SK-N-SH treated with all-trans-retinoic acid at 6 μM for 48 hours (cell line): Measurements from ENCODE around the gene TMED10.

Source experiments
- ATAC-seq: fragments of 200-7000 bp; cut with Tn5 transposase; 3 replicates; pipeline ENCODE4 v1.9.1; 2020; ENCODE audit warnings: mild to moderate bottlenecking, moderate library complexity
- ARNTL ChIP-seq: fragments of 450-650 bp; formaldehyde crosslinking; IDR thresholded peaks from 2 replicates; pipeline ENCODE4 v1.5.0; 2020; ENCODE audit warnings: low read depth, mild to moderate bottlenecking, moderate library complexity, borderline replicate concordance
- BACH2 ChIP-seq: fragments of 250-450 bp; sonication (Bioruptor Pico); IDR thresholded peaks from 2 replicates; pipeline ENCODE4 v1.9.0; 2021; ENCODE audit warnings: mild to moderate bottlenecking, borderline replicate concordance
- CSDC2 ChIP-seq: fragments of 250-450 bp; sonication (Bioruptor Pico); IDR thresholded peaks from 2 replicates; pipeline ENCODE4 v1.5.0; 2020; ENCODE audit warnings: mild to moderate bottlenecking, moderate library complexity
- ESRRG ChIP-seq: fragments of 250-450 bp; sonication (Bioruptor Pico); IDR thresholded peaks from 2 replicates; pipeline ENCODE4 v1.6.1; 2021; ENCODE audit warnings: mild to moderate bottlenecking
- GLIS3 ChIP-seq: fragments of 250-450 bp; sonication (Bioruptor Pico); IDR thresholded peaks from 2 replicates; pipeline ENCODE4 v1.5.0; 2020; ENCODE audit warnings: mild to moderate bottlenecking, moderate library complexity
- ISL1 ChIP-seq: fragments of 250-450 bp; sonication (Bioruptor Pico); IDR thresholded peaks from 2 replicates; pipeline ENCODE4 v2.1.2; 2022; ENCODE audit warnings: mild to moderate bottlenecking, moderate library complexity
- OSR1 ChIP-seq: fragments of 250-450 bp; sonication (Bioruptor Pico); IDR thresholded peaks from 2 replicates; pipeline ENCODE4 v1.8.0; 2022; ENCODE audit warnings: moderate library complexity, mild to moderate bottlenecking, inconsistent platforms
- PPARA ChIP-seq: fragments of 250-450 bp; sonication (Bioruptor Pico); IDR thresholded peaks from 2 replicates; pipeline ENCODE4 v1.5.0; 2020; ENCODE audit warnings: mild to moderate bottlenecking, borderline replicate concordance
- SNAI2 ChIP-seq: fragments of 250-450 bp; sonication (Bioruptor Pico); IDR thresholded peaks from 2 replicates; pipeline ENCODE4 v1.5.0; 2020; ENCODE audit warnings: mild to moderate bottlenecking, moderate library complexity
- ZC3H10 ChIP-seq: fragments of 250-450 bp; sonication (Bioruptor Pico); IDR thresholded peaks from 2 replicates; pipeline ENCODE4 v1.5.1; 2021; ENCODE audit warnings: mild to moderate bottlenecking, moderate library complexity
- ZFP3 ChIP-seq: fragments of 250-450 bp; sonication (Bioruptor Pico); IDR thresholded peaks from 2 replicates; pipeline ENCODE4 v1.5.0; 2020; ENCODE audit warnings: mild to moderate bottlenecking, moderate library complexity
- ZFP30 ChIP-seq: fragments of 450-650 bp; formaldehyde crosslinking; IDR thresholded peaks from 2 replicates; pipeline ENCODE4 v1.5.0; 2022; ENCODE audit warnings: mild to moderate bottlenecking, moderate library complexity
- ZNF565 ChIP-seq: fragments of 450-650 bp; formaldehyde crosslinking; conservative IDR thresholded peaks from 2 replicates; pipeline ENCODE4 v1.5.0; 2020; ENCODE audit warnings: low read depth, mild to moderate bottlenecking, moderate library complexity
- ZNF70 ChIP-seq: fragments of 450-650 bp; formaldehyde crosslinking; IDR thresholded peaks from 2 replicates; pipeline ENCODE4 v1.5.0; 2020; ENCODE audit warnings: mild to moderate bottlenecking, moderate library complexity
- ZNF8 ChIP-seq: fragments of 450-650 bp; formaldehyde crosslinking; IDR thresholded peaks from 2 replicates; pipeline ENCODE4 v1.5.0; 2020; ENCODE audit warnings: mild to moderate bottlenecking, moderate library complexity
- TF ChIP-seq, protein P1 (sequence below): fragments of 250-450 bp; sonication (Bioruptor Pico); IDR thresholded peaks from 2 replicates; pipeline ENCODE4 v1.5.0; 2020; ENCODE audit warnings: mild to moderate bottlenecking, moderate library complexity
- TF ChIP-seq, protein P2 (sequence below): fragments of 250-450 bp; sonication (Bioruptor Pico); IDR thresholded peaks from 2 replicates; pipeline ENCODE4 v1.8.0; 2020; ENCODE audit warnings: mild to moderate bottlenecking, moderate library complexity, borderline replicate concordance
- TF ChIP-seq, protein P3 (sequence below): fragments of 250-450 bp; sonication (Bioruptor Pico); IDR thresholded peaks from 2 replicates; pipeline ENCODE4 v1.8.0; 2021; ENCODE audit warnings: low read depth, mild to moderate bottlenecking, moderate library complexity, borderline replicate concordance
- TF ChIP-seq, protein P4 (sequence below): fragments of 250-450 bp; sonication (Bioruptor Pico); IDR thresholded peaks from 2 replicates; pipeline ENCODE4 v1.5.1; 2020; ENCODE audit warnings: low read depth, mild to moderate bottlenecking, moderate library complexity
- TF ChIP-seq, protein P5 (sequence below): fragments of 250-450 bp; sonication (Bioruptor Pico); IDR thresholded peaks from 2 replicates; pipeline ENCODE4 v1.5.1; 2021; ENCODE audit warnings: mild to moderate bottlenecking, moderate library complexity

Gene TMED10

DNA sequence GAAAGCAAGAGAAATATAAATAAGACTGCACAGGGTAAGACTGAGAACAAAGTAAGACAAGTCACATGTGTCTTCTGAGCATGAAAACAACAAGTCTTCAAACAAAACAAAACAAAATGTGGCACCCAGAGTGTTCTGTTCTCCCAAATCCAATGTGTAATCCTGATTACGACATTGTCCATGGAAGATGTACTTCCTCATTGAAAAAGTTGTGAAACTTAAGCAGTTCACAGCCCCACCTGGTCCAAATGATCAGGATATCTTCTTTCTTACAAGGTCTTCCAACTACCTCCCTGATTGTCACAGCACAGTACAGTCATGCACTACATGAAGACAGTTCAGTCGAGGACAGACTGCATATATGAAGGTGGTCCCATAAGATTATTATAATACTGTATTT, 26.3 kb downstream of the TMED10 start:
- TF ChIP-seq ZNF565 (CRISPR knock-in tag): no peak
- no peak for TF ChIP-seq PPARA
- TF ChIP-seq, protein P1, sequence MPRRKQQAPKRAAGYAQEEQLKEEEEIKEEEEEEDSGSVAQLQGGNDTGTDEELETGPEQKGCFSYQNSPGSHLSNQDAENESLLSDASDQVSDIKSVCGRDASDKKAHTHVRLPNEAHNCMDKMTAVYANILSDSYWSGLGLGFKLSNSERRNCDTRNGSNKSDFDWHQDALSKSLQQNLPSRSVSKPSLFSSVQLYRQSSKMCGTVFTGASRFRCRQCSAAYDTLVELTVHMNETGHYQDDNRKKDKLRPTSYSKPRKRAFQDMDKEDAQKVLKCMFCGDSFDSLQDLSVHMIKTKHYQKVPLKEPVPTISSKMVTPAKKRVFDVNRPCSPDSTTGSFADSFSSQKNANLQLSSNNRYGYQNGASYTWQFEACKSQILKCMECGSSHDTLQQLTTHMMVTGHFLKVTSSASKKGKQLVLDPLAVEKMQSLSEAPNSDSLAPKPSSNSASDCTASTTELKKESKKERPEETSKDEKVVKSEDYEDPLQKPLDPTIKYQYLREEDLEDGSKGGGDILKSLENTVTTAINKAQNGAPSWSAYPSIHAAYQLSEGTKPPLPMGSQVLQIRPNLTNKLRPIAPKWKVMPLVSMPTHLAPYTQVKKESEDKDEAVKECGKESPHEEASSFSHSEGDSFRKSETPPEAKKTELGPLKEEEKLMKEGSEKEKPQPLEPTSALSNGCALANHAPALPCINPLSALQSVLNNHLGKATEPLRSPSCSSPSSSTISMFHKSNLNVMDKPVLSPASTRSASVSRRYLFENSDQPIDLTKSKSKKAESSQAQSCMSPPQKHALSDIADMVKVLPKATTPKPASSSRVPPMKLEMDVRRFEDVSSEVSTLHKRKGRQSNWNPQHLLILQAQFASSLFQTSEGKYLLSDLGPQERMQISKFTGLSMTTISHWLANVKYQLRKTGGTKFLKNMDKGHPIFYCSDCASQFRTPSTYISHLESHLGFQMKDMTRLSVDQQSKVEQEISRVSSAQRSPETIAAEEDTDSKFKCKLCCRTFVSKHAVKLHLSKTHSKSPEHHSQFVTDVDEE: no peak
- no peak for TF ChIP-seq ZFP3
- TF ChIP-seq ZFP30 (CRISPR knock-in tag): no peak
- TF ChIP-seq, protein P2, sequence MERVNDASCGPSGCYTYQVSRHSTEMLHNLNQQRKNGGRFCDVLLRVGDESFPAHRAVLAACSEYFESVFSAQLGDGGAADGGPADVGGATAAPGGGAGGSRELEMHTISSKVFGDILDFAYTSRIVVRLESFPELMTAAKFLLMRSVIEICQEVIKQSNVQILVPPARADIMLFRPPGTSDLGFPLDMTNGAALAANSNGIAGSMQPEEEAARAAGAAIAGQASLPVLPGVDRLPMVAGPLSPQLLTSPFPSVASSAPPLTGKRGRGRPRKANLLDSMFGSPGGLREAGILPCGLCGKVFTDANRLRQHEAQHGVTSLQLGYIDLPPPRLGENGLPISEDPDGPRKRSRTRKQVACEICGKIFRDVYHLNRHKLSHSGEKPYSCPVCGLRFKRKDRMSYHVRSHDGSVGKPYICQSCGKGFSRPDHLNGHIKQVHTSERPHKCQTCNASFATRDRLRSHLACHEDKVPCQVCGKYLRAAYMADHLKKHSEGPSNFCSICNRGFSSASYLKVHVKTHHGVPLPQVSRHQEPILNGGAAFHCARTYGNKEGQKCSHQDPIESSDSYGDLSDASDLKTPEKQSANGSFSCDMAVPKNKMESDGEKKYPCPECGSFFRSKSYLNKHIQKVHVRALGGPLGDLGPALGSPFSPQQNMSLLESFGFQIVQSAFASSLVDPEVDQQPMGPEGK (CRISPR knock-in tag): no peak
- TF ChIP-seq, protein P3, sequence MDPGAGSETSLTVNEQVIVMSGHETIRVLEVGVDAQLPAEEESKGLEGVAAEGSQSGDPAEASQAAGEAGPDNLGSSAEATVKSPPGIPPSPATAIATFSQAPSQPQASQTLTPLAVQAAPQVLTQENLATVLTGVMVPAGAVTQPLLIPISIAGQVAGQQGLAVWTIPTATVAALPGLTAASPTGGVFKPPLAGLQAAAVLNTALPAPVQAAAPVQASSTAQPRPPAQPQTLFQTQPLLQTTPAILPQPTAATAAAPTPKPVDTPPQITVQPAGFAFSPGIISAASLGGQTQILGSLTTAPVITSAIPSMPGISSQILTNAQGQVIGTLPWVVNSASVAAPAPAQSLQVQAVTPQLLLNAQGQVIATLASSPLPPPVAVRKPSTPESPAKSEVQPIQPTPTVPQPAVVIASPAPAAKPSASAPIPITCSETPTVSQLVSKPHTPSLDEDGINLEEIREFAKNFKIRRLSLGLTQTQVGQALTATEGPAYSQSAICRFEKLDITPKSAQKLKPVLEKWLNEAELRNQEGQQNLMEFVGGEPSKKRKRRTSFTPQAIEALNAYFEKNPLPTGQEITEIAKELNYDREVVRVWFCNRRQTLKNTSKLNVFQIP: no peak
- TF ChIP-seq, protein P4, sequence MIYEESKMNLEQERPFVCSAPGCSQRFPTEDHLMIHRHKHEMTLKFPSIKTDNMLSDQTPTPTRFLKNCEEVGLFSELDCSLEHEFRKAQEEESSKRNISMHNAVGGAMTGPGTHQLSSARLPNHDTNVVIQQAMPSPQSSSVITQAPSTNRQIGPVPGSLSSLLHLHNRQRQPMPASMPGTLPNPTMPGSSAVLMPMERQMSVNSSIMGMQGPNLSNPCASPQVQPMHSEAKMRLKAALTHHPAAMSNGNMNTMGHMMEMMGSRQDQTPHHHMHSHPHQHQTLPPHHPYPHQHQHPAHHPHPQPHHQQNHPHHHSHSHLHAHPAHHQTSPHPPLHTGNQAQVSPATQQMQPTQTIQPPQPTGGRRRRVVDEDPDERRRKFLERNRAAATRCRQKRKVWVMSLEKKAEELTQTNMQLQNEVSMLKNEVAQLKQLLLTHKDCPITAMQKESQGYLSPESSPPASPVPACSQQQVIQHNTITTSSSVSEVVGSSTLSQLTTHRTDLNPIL (CRISPR knock-in tag): no peak
- TF ChIP-seq ZC3H10 (CRISPR knock-in tag): no peak
- TF ChIP-seq GLIS3: no peak
- TF ChIP-seq, protein P5, sequence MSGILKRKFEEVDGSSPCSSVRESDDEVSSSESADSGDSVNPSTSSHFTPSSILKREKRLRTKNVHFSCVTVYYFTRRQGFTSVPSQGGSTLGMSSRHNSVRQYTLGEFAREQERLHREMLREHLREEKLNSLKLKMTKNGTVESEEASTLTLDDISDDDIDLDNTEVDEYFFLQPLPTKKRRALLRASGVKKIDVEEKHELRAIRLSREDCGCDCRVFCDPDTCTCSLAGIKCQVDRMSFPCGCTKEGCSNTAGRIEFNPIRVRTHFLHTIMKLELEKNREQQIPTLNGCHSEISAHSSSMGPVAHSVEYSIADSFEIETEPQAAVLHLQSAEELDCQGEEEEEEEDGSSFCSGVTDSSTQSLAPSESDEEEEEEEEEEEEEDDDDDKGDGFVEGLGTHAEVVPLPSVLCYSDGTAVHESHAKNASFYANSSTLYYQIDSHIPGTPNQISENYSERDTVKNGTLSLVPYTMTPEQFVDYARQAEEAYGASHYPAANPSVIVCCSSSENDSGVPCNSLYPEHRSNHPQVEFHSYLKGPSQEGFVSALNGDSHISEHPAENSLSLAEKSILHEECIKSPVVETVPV (CRISPR knock-in tag): no peak
- TF ChIP-seq OSR1 (CRISPR knock-in tag): no peak
- TF ChIP-seq ZNF70: no peak
- TF ChIP-seq BACH2 (CRISPR knock-in tag): no peak
- no peak for TF ChIP-seq SNAI2 (CRISPR knock-in tag)
- no peak for TF ChIP-seq ESRRG (CRISPR knock-in tag)
- TF ChIP-seq ARNTL (CRISPR knock-in tag): no peak
- TF ChIP-seq ZNF8 (CRISPR knock-in tag): no peak
- TF ChIP-seq CSDC2 (CRISPR knock-in tag): no peak
- no peak for TF ChIP-seq ISL1 (CRISPR knock-in tag)
- TF ChIP-seq, all 23 proteins: peak for 0
- ATAC-seq: no peak

DNA sequence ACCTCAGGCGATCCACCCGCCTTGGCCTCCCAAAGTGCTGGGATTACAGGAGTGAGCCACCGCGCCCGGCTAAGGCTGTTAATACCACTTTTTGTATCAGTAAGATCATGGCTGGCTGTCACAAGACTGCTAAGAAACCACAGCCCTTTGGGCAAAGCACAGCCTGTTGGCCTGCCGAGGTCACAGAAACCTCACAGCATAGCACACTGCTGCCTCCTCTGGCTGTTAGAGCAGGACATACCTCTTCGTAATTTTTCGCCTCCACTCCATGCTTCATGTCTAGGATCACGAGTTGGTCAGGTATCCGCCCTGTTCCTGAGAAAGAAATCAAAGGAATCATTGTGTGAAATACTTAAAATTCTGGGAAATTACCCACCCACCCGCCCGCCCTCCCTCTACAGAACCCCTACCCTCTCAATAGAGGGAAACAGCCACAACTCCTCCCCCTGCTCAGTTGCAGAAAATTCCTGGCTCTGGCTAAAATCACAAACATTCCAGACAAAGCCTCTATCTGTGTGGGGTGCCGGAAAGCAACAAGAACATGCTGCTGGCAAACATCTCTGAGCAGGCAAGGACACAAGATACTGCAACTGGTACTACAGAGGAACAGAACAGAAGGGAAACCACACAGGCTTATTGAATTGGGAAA, 28.9 kb downstream of the TMED10 start:
- peak; percentile 80 for ATAC-seq
- TF ChIP-seq CSDC2 (CRISPR knock-in tag) (no peak), SNAI2 (CRISPR knock-in tag) (no peak), ZFP3 (peak; percentile 95), ARNTL (CRISPR knock-in tag) (no peak)
- TF ChIP-seq, protein P1: no peak
